Peyer's patch (tissue), 4 donors: ENCODE data around the gene UGT1A6. TPM values are rescaled to one million over a fixed set of nuclear protein-coding genes. Genes with fewer than 3 reads are reported as not detected.
"Not testable (repeated sequence)": the region's sequence is repeated elsewhere in the genome, so short reads cannot be mapped to it uniquely, and the experiment has no call there.

Source experiments
- DNase-seq, 3 donors: peaks; one replicate each; pipeline ENCODE4 v3.0.0-alpha.2; 2017 to 2019
- H3K27ac ChIP-seq, 4 donors: fragments of 200-600 bp; sonication (generic); one replicate each; pipeline ENCODE4 v1.5.1; 2016 to 2019
- H3K27me3 ChIP-seq, 2 donors: fragments of 200-600 bp; sonication (generic); one replicate each; pipeline ENCODE4 v1.5.1; 2019
- H3K36me3 ChIP-seq, 3 donors: fragments of 200-600 bp; sonication (generic); one replicate each; pipeline ENCODE4 v1.5.1; 2016 to 2019
- H3K4me1 ChIP-seq, 4 donors: fragments of 200-600 bp; sonication (generic); one replicate each; pipeline ENCODE4 v1.5.1; 2016 to 2019
- H3K4me3 ChIP-seq, 4 donors: fragments of 200-600 bp; sonication (generic); 1 replicate in 3 of 4; 2 replicates in 1 of 4; pipeline ENCODE4 v1.5.1; 2016 to 2019; ENCODE audit warnings: mild to moderate bottlenecking in 1 of 4
- H3K9me3 ChIP-seq, 4 donors: fragments of 200-600 bp; sonication (generic); one replicate each; pipeline ENCODE4 v1.5.1; 2016 to 2019; ENCODE audit warnings: mild to moderate bottlenecking in 1 of 4
- CTCF ChIP-seq, 6 experiments: fragments of 450-650 bp in 4 of 6; fragments of 200-600 bp in 2 of 6; sonication (generic) in 1 of 6; IDR thresholded peaks; one replicate each; pipeline ENCODE4 v1.5.1; 2017 to 2019; ENCODE audit warnings: antibody characterized with exemption in 6 of 6, mild to moderate bottlenecking in 3 of 6, moderate library complexity in 1 of 6
- POLR2A ChIP-seq, 2 donors: fragments of 450-650 bp; IDR thresholded peaks; one replicate each; pipeline ENCODE4 v1.5.1; 2017; ENCODE audit warnings: antibody characterized with exemption in 2 of 2, mild to moderate bottlenecking in 2 of 2, moderate library complexity in 2 of 2
- total RNA-seq, 4 donors: library from RNA; depleted of rRNA; stranded (reverse); fragments of >200 nt; gene quantifications; one replicate each; pipeline ENCODE4 v1.1.0, GENCODE V29; 2016

The UGT1A6 gene
- total RNA-seq = 10 to 100 TPM in 3 of 4 donors, not detected in 1; 37.7 to 57.4 (median 46.0) TPM

- Histone ChIP-seq H3K4me3 (peak within 1 kb of the TSS in 2 of 4 donors; percentile 23 to 43), H3K4me1 (peaks cover 0 to 31% (median 0%) of the 10 kb centered on the region in 4 donors), H3K27ac (peak within 1 kb of the TSS in 3 of 4 donors; percentile 59 to 84 (median 68)), H3K36me3 (no peaks in the 10 kb centered on the region), H3K9me3 (no peaks in the 10 kb centered on the region), H3K27me3 (no peaks in the 10 kb centered on the region)
- TF ChIP-seq POLR2A (IDR thresholded peaks at IDR 0.05) (no peak), CTCF (IDR thresholded peaks at IDR 0.05) (no peak)
- DNase-seq = no peak
Measured at GRCh38 chr2:233692648-233693047, at the start of gene UGT1A6. Gene UGT1A6, plus strand, starts transcription at chr2:233692890. Its CDS starts 115 bp downstream, at chr2:233693005.

- TF ChIP-seq CTCF (IDR thresholded peaks at IDR 0.05) (peak in 3 of 6 experiments; percentile 29 to 51 (median 42)), POLR2A (IDR thresholded peaks at IDR 0.05) (no peak)
- no peak overlapping the region for H3K27ac ChIP-seq
- peaks cover 0 to 6% (median 0%) of the 10 kb centered on the region in 4 donors for H3K4me1 ChIP-seq
- peaks cover 0 to 11% (median 0%) of the 10 kb centered on the region in 4 donors for H3K9me3 ChIP-seq
- no peaks in the 10 kb centered on the region for H3K36me3 ChIP-seq
- no peaks in the 10 kb centered on the region for H3K27me3 ChIP-seq
- peak in 2 of 3 donors; percentile 51 for DNase-seq
- no peak overlapping the region for H3K4me3 ChIP-seq
Measured at GRCh38 chr2:233643128-233643527, 49.6 kb upstream of the UGT1A6 start.

GRCh38 chr2:233646033-233646432 is 46.7 kb upstream of the UGT1A6 start:
- H3K27me3 ChIP-seq, H3K27ac ChIP-seq, H3K4me1 ChIP-seq, H3K4me3 ChIP-seq, DNase-seq, H3K36me3 ChIP-seq: not testable (repeated sequence)
- peaks cover 0 to 11% (median 0%) of the 10 kb centered on the region in 4 donors for H3K9me3 ChIP-seq

- Histone ChIP-seq H3K27ac (no peak overlapping the region), H3K4me3 (no peak overlapping the region), H3K4me1 (peaks cover 0 to 13% (median 0%) of the 10 kb centered on the region in 4 donors), H3K36me3 (no peaks in the 10 kb centered on the region), H3K9me3 (peaks cover 0 to 3% (median 0%) of the 10 kb centered on the region in 4 donors), H3K27me3 (no peaks in the 10 kb centered on the region)
- TF ChIP-seq CTCF (IDR thresholded peaks at IDR 0.05) (no peak), POLR2A (IDR thresholded peaks at IDR 0.05) (no peak)
- DNase-seq = no peak
Measured at GRCh38 chr2:233650981-233651380, 41.7 kb upstream of the UGT1A6 start.

- no peak for DNase-seq
- Histone ChIP-seq H3K9me3 (no peaks in the 10 kb centered on the region), H3K4me3 (no peak overlapping the region), H3K4me1 (peaks cover 0 to 13% (median 0%) of the 10 kb centered on the region in 4 donors), H3K27me3 (no peaks in the 10 kb centered on the region), H3K27ac (no peak overlapping the region), H3K36me3 (no peaks in the 10 kb centered on the region)
- no peak for TF ChIP-seq POLR2A (IDR thresholded peaks at IDR 0.05)
- TF ChIP-seq CTCF (IDR thresholded peaks at IDR 0.05) = no peak
Measured at GRCh38 chr2:233651430-233651829, 41.3 kb upstream of the UGT1A6 start.

- no peaks in the 10 kb centered on the region for H3K9me3 ChIP-seq
- TF ChIP-seq CTCF (IDR thresholded peaks at IDR 0.05) = no peak
- no peak for TF ChIP-seq POLR2A (IDR thresholded peaks at IDR 0.05)
- no peak overlapping the region for H3K4me3 ChIP-seq
- no peaks in the 10 kb centered on the region for H3K27me3 ChIP-seq
- H3K27ac ChIP-seq = no peak overlapping the region
- H3K36me3 ChIP-seq = no peaks in the 10 kb centered on the region
- no peak for DNase-seq
- H3K4me1 ChIP-seq = peaks cover 0 to 13% (median 0%) of the 10 kb centered on the region in 4 donors
Measured at GRCh38 chr2:233654501-233654900, 38.2 kb upstream of the UGT1A6 start.
